GM12873 (cell line): ENCODE results near the gene HDAC4.

Source experiments
- TF ChIP-seq, protein P1 (sequence below): IDR thresholded peaks from 2 replicates; pipeline ENCODE4 v1.5.1; 2012; ENCODE audit warnings: low read depth, mild to moderate bottlenecking, moderate library complexity, low read length, control low read depth; ENCODE audit not compliant: insufficient read depth; ENCODE audit errors: missing control alignments

Gene HDAC4

DNA sequence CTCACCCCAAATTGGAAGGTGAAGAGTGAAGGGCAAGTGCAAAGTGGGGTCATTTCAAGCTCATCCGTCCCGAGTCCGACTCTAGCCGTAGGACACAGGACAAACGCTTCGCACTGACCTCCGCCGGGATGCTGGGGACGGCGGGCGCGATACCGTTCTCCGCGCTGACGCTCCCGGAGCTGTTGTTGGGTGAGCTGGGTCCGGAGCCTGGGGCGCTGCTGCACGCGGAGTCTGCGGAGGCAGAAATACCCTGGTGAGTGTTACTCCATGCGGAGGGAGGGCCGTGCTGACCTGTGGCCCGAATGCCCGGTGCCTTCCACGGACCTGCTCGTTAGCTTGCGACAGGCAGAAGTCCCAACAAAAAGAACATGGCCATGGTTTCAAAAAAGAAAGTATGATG is 261.3 kb downstream of the HDAC4 start:
- TF ChIP-seq, protein P1, sequence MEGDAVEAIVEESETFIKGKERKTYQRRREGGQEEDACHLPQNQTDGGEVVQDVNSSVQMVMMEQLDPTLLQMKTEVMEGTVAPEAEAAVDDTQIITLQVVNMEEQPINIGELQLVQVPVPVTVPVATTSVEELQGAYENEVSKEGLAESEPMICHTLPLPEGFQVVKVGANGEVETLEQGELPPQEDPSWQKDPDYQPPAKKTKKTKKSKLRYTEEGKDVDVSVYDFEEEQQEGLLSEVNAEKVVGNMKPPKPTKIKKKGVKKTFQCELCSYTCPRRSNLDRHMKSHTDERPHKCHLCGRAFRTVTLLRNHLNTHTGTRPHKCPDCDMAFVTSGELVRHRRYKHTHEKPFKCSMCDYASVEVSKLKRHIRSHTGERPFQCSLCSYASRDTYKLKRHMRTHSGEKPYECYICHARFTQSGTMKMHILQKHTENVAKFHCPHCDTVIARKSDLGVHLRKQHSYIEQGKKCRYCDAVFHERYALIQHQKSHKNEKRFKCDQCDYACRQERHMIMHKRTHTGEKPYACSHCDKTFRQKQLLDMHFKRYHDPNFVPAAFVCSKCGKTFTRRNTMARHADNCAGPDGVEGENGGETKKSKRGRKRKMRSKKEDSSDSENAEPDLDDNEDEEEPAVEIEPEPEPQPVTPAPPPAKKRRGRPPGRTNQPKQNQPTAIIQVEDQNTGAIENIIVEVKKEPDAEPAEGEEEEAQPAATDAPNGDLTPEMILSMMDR, result no peak

DNA sequence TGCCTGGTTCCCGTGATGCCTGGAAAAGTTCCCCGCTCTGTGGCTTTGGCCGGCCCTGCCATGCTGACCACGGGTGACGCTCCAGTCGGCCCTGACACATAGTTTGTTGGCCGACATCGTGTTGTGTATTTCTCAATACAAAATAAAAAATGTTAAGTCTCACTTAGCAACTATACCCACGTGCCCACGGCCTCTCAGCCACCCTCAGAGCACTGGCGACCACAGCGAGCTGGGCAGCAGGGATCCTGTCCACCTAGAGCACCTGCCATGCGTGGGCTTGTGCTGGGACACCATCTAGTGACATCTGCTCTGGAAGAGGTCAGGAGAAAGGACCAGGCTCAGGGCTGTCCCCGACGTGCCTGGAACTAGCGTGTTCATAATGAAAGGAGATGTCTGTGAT is 261.7 kb downstream of the HDAC4 start:
- TF ChIP-seq, protein P1, result no peak

DNA sequence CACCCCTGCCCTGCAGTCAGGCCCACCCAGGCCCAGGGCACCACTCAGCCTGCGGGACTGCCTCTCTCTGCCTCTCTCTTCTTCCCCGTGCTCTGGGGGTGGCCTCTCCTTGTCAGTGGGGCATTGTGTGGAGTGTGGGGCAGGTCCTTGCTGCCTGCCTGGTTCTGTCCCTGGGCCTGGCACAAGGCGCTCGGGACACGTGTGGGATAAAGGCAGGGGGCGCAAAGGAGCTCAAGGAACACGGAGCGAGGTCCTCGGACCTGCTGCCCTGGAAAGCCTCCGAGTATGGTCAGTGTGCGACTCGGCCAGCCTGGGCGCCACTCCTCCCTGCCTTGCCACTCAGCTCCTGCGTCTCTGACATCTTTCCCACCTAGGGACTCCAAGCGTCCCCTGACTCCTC is 262.2 kb downstream of the HDAC4 start:
- TF ChIP-seq, protein P1, result no peak

DNA sequence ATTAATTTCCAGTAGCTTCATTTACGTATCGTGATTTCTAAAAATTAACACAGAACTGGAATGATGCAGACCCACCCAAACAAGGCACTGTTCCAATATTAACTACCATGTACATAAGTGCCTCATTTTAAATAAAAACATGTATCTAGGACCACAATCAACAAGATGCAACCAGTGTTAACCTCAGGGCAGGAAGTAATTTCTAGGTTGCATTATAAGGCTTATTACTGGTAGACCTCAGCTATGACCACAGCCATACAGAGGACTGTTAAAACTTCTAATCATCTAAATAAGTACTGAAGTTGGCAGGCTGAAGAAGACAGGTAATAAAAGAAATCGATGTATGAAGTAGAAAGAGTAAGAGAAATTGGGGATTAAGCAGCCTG is 262.9 kb downstream of the HDAC4 start:
- TF ChIP-seq, protein P1, result no peak

DNA sequence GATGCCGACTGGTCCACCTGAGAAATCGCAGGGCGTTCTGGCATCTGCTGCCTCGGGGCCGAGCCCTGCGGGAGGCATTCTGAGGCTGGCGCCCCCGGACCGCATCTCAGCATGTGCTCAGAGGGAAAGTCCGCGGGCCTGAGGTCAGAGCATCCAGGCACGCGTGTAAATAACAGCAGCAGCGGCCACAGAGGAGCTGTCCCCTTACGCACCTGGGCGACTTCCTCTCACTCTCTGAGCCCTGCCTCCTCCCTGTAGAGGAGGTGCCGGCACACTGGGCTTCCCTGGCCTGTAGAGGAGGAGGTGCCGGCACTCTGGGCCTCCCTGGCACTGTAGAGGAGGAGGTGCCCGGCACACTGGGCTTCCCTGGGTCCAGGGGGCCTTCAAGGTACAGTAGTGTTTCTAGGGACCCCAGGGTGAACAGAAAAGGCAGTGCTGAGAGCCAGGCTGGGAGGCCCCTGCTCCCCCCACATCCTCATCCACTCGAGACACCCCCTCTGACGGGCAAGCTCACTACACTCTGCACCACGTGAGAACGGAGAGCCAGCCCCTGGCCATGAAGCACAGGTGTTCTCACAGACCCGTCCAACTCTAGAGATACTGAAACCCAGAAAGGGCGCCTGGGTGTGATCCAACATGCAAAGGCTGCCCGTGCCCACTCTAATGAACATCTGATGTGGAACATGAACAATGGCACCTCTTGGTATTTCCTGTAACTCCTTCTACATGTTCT is 263.5 kb downstream of the HDAC4 start:
- TF ChIP-seq, protein P1, result no peak

DNA sequence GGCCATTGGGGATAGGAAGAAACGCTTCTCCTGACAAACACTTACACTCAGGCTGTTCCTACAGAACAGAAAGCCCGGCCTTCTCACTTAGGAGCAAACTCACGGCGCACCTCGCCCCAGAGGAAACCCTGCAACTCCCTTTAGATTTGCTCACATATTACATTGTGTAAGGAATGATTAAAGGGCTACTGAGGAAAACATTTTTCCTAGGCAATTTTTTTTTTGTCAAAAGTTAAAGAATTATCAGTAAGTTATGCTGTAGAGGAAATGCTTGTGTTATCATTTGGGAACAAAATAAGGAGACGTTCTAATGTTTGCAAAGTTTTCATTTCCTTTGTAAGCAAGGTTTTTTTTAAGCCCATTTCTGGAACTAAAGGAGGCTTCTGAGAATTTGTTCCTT is 264.1 kb downstream of the HDAC4 start:
- TF ChIP-seq, protein P1, result no peak

DNA sequence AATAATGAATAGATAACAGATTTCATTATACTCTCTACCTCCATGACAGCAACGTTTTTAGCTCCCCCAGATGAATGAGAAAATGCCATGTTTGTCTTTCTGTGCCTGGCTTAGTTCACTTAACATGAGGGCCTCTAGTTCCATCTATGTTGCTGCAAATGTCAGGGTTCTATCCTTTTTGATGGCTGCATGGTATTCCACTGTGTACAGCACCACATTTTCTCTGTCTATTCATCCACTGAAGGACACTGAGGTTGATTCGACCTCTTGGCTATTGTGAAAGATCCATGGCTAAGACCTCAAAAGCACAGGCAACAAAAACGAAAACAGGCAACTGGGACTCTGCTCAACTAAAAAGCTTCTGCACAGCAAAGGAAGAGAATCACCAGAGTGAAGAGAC is 264.6 kb downstream of the HDAC4 start:
- TF ChIP-seq, protein P1, result no peak
